Myocyte (in vitro differentiated cells): Measurements from ENCODE around the gene OR1D2. TPM values are rescaled to one million over a fixed set of nuclear protein-coding genes. Genes with fewer than 3 reads are reported as not detected.
"Not testable (repeated sequence)": the region's sequence is repeated elsewhere in the genome, so short reads cannot be mapped to it uniquely, and the experiment has no call there.

ENCODE experiments used
- DNase-seq: peaks from one replicate; pipeline ENCODE4 v3.0.0-alpha.2; 2012; ENCODE audit warnings: low read depth
- polyA plus RNA-seq: library from polyadenylated mRNA; unstranded; fragments of >200 nt; gene quantifications from one replicate; pipeline ENCODE4 v1.2.1, GENCODE V29; 2012; ENCODE audit warnings: missing spikeins
- total RNA-seq: library from RNA; depleted of rRNA; stranded (reverse); fragments of >200 nt; gene quantifications from 2 replicates; pipeline ENCODE4 v1.2.3, GENCODE V29; 2014

Gene OR1D2
- total RNA-seq: not detected in 2 replicates
- not detected for polyA plus RNA-seq

DNA sequence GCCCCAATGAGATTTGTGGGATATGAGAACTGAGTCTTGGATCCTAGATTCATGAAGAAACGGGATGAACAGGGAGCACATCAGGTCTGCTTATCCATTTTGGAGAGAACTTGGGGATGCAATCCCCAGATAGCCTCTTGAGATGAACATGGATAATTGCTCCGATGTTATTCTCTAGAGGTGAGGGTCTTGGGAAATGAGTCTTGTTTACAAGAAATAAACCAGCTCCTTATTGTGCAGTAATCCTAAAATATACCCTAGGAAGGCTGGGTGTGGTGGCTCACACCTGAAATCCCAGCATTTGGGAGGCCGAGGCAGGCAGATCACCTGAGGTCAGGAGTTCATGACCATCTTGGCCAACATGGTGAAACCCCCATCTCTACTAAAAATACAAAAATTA lies at the start of gene OR1D2:
Gene OR1D2, minus strand, starts transcription at position 101 of the 400 bp plus-strand sequence. CDS start 11,426 bp downstream, outside the sequence.
- no peak for DNase-seq

GRCh38 chr17:3137494-3137893 lies 33.3 kb upstream of the OR1D2 start:
- DNase-seq: not testable (repeated sequence)

GRCh38 chr17:3127451-3127850 lies 23.2 kb upstream of the OR1D2 start, which contains the start of gene OR1G1:
Gene OR1G1, minus strand, starts transcription at chr17:3127551. Its CDS starts 0 bp downstream, at chr17:3127551.
- no peak for DNase-seq

- peak; percentile 6 for DNase-seq
Measured at GRCh38 chr17:3073850-3074249, 30.4 kb downstream of the OR1D2 start.

GRCh38 chr17:3065192-3065591 lies 39.0 kb downstream of the OR1D2 start:
- not testable (repeated sequence) for DNase-seq

DNA sequence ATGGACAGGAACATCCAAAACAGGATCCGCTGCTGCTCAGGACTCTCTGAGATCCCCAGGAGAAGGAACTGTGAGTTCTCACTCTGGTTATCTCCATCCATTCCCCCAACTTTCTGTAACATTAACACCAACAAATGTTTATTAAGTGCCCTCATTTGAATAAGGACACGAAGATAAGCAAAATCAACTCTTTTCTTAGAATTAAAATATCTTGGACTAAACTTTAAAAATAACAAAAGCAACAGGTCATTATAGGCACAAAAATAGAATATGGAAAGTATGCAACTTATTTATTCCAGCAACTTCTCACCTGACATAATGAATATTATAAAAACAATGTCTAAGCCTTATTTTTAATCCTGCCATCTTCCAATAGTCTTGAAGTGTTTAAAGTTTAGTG lies 40.7 kb downstream of the OR1D2 start, which contains the start of gene OR1D5:
Gene OR1D5, minus strand, starts transcription at position 101 of the 400 bp plus-strand sequence. Its CDS starts 0 bp downstream, at position 101.
- DNase-seq: not testable (repeated sequence)

- not testable (repeated sequence) for DNase-seq
Measured at GRCh38 chr17:3062824-3063377, 41.3 kb downstream of the OR1D2 start.

DNA sequence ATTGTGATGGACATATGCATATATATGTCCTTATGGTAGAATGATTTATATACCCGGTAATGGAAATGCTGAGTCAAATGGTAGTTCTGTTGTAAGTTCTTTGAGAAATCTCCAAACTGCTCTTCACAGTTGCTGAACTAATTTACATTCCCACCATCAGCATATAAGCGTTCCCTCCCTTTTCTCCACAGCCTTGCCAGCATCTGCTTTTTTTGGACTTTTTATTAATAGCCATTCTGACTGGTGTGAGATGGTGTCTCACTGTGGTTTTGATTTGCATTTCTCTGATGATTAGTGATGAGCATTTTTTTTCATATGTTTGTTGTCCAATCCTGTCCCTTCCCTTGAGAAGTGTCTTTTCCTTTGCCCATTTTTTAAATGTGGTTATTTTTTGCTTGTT lies 49.4 kb downstream of the OR1D2 start:
- DNase-seq: not testable (repeated sequence)

DNA sequence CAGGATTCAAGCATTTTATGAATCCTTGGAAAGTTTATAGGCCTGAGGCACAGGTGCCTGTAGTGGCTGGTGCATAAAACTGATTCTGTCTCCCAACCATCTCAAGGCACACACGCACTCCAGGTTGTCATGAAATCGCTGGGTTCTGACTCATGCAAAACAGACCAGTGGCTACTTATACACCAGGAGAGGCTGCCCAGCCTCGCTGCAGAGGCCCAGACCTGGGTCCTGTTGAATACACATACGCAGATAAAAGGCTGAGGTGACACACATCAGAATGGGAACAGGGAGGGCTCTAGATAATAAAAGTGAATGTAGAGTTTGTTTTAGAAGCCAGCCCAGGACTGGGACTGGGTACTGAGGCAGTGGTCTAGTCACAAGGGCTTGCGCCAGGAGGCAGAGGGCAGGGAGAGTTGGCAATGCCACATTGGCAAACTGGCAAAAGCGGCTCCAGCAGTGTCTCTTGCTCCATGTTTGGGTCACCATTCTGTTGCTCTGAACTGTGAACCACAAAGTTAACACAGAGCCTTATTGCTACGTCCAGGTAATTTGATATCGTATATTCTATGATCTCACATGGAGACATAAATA lies 54.4 kb downstream of the OR1D2 start:
- DNase-seq: no peak

DNA sequence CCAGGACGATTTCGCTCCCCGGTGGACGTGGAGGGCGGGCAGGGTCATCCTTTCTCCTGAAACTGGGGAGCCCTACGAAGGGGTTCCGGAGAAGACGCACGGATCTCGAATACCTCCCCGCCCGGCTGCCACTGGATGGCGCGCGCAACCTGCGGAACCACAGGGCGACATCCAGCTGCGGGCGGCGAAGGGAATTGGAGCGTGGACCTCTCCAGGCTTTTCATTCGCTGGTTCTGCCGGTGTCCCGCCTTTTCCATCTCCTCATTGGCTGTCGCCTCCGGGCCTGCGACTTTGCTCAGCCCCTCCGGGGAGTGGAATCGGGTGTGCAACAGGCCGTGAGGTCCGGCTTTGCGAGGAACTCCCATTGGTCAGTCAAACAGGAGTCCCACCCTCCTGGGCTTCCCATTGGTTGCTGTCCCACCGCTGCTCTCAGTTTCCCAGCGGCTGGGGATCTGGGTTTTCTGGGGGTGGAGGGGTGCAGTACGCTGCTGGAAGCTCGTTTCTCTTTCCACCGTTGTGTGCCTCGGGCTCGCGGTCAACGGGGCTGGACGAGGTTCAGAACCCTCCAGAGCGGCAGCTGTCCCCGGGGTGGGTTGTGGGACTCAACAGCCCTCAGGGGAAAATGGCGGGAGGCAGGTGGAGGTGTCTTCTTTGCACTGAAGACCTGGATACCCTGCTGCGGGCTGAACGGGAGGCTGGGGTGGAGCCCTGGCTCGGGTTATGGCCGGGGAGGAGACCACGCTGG lies 55.3 kb downstream of the OR1D2 start:
- peak; percentile 95 for DNase-seq

GRCh38 chr17:3046753-3047152 lies 57.5 kb downstream of the OR1D2 start:
- DNase-seq: no peak

DNA sequence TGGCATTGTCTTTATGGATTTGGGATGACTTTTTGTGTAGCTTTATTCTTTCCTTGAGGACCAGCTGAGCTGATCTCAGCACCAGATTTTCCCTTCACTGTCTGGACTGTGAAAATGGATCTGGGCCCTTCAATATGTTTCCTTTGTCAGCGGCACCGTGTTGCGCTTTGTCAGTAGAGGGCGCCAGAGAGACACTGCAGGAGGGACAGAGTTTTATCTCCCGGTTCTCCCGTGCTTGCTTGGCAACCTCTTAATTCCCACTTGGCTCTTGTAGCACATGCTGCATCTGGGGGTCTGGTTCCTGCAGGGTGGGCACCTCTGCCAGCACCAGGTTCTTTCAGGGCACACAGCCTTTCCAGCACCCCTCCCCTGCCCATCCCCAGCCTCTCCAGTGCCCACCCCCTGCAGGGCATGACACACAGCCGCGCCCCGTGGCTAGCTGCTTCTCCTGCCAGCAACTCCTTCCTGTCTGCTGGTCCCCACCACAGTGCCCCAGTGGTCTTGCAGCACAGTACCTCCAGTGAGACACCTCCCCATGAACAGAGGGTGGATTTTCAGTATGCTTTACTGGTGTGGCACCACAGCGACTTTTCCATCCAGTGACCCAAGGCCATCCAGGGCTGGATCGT lies 60.4 kb downstream of the OR1D2 start:
- DNase-seq: no peak

DNA sequence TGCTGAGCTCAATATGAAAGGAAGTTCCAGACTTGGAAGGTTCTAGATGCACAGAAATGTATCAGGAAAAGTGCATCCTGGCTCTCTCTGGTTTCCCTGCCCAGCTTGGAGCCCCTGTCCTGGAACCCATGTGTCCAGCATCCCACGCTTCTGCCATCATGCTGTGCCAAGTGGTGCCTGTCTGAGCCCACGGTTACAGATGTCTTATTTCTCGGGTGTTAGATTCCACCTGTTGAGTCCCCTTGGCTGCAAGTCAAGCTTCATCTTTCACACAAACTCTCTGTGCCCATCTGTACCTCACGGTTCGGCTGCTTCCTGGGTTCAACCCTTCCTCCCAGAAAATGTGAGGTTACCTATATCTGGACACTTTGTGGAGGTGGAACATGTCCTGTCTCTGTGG lies 63.3 kb downstream of the OR1D2 start:
- DNase-seq: no peak

DNA sequence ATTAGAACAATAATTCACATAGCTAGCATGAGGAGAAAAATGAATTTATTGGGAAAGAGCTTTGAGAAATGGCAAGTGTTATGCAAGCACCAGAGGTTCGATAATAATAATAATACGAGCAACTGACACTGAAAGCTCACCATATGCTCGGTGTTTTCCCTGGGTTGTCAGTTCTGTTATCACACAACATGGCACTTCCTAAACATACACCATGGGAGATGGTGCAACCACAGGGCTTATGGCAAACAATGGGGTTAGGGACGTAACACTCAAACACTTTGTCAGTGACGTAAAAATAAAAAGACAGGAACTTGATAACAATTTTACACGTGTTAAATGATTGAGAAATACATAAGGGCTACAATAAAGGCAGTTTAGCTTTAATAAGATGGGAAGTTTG lies 64.5 kb downstream of the OR1D2 start:
- no peak for DNase-seq

DNA sequence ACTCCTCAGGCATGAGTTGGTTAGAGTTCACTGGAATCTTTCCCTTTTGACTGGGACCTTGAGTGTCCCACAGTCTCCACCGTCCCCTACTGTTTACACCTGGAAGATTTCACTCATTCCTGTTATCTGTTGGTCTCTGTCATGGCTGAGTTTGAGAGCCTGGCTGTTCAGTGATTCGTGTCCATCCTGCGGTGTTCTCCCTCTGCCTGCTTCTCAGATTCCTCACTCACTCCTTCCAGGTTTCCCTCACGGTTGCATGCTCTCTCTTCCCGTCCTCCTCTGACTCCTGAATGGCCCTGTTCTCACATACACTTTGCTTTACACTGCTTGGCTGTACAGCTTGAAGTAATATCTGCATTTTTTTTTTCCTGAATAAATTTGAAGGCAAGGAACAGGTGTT lies 65.3 kb downstream of the OR1D2 start:
- DNase-seq: no peak

Other genes starting within 250 kb of the OR1D2 start
- gene OR1D5, start 40.8 kb downstream of the OR1D2 start, total RNA-seq: not detected in 2 replicates
- not detected in 2 replicates for gene OR1G1, start 23.1 kb upstream of the OR1D2 start, total RNA-seq
- gene OR1A2, start 93.1 kb upstream of the OR1D2 start, total RNA-seq: not detected in 2 replicates
- not detected in 2 replicates for gene OR1A1, start 103.2 kb upstream of the OR1D2 start, total RNA-seq
- gene OR3A1, start 193.9 kb upstream of the OR1D2 start, total RNA-seq: not detected in 2 replicates